ENCODE measurements around the gene ARL13B.

- TF ChIP-seq CTCF (conservative IDR thresholded peaks at IDR 0.05) (no peak), ZFX (IDR thresholded peaks at IDR 0.05) (no peak)
Observed at GRCh38 chr3:93969997-93970396, 10.0 kb upstream of the ARL13B start.

All from C4-2B (cell line).